GM23338 (cell line): ENCODE data around the gene PTF1A. TPM values are rescaled to one million over a fixed set of nuclear protein-coding genes. Genes with fewer than 3 reads are reported as not detected.

Experiments
- ATAC-seq: fragments of 200-7000 bp; cut with Tn5 transposase; 3 replicates; pipeline ENCODE4 v1.9.1; 2020
- DNase-seq: peaks from one replicate; pipeline ENCODE4 v3.0.0-alpha.2; 2015; ENCODE audit warnings: low spot score
- H2AFZ ChIP-seq: fragments of 200-600 bp; sonication (generic); 2 replicates; pipeline ENCODE4 v1.8.0; 2016; ENCODE audit warnings: antibody characterized with exemption, mild to moderate bottlenecking, moderate library complexity
- H3F3A ChIP-seq: fragments of 200-600 bp; sonication (generic); replicated peaks from 2 replicates; pipeline ENCODE4 v1.8.0; 2017; ENCODE audit warnings: antibody characterized with exemption, mixed run types, low read depth
- H3K27ac ChIP-seq: fragments of 200-600 bp; sonication (generic); 2 replicates; pipeline ENCODE4 v1.6.1; 2016; ENCODE audit warnings: low read depth
- H3K27me3 ChIP-seq: fragments of 200-600 bp; sonication (generic); 2 replicates; pipeline ENCODE4 v1.8.0; 2016; ENCODE audit warnings: mild to moderate bottlenecking, mixed run types, moderate library complexity; ENCODE audit not compliant: insufficient read depth
- H3K36me3 ChIP-seq: fragments of 200-600 bp; sonication (generic); 2 replicates; pipeline ENCODE4 v1.8.0; 2016; ENCODE audit warnings: mild to moderate bottlenecking; ENCODE audit not compliant: insufficient read depth
- H3K4me1 ChIP-seq: fragments of 200-600 bp; sonication (generic); 2 replicates; pipeline ENCODE4 v1.8.0; 2016; ENCODE audit warnings: mild to moderate bottlenecking, moderate library complexity; ENCODE audit not compliant: insufficient read depth
- H3K4me2 ChIP-seq: fragments of 200-600 bp; sonication (generic); 2 replicates; pipeline ENCODE4 v1.7.1; 2017; ENCODE audit warnings: mixed run types
- H3K4me3 ChIP-seq: fragments of 200-600 bp; sonication (generic); 2 replicates; pipeline ENCODE4 v1.6.1; 2016; ENCODE audit warnings: mixed run types
- H3K79me2 ChIP-seq: fragments of 200-600 bp; sonication (generic); replicated peaks from 2 replicates; pipeline ENCODE4 v1.8.0; 2017; ENCODE audit warnings: mild to moderate bottlenecking; ENCODE audit not compliant: insufficient read depth
- H3K9me2 ChIP-seq: fragments of 200-600 bp; sonication (generic); 2 replicates; pipeline ENCODE4 v1.8.0; 2017; ENCODE audit not compliant: insufficient read depth
- H4K20me1 ChIP-seq: fragments of 200-600 bp; sonication (generic); replicated peaks from 2 replicates; pipeline ENCODE4 v1.8.0; 2017; ENCODE audit warnings: mild to moderate bottlenecking; ENCODE audit not compliant: insufficient read depth
- H3K27ac Mint-ChIP-seq: 2 replicates; pipeline ENCODE4 v1.8.0; 2020; ENCODE audit warnings: inconsistent platforms, mild to moderate bottlenecking, moderate library complexity, mixed read lengths
- H3K27me3 Mint-ChIP-seq: 3 replicates; pipeline ENCODE4 v1.8.0; 2022; ENCODE audit warnings: low read depth, mild to moderate bottlenecking, moderate library complexity, mixed read lengths, inconsistent platforms; ENCODE audit not compliant: insufficient read depth, poor library complexity
- H3K36me3 Mint-ChIP-seq: 3 replicates; pipeline ENCODE4 v1.8.0; 2021; ENCODE audit warnings: low read depth, mild to moderate bottlenecking, inconsistent platforms, moderate library complexity, mixed read lengths
- H3K4me1 Mint-ChIP-seq: 3 replicates; pipeline ENCODE4 v1.8.0; 2020; ENCODE audit warnings: mild to moderate bottlenecking, inconsistent platforms, mixed read lengths
- H3K4me3 Mint-ChIP-seq: 3 replicates; pipeline ENCODE4 v1.8.0; 2021; ENCODE audit warnings: moderate library complexity, mild to moderate bottlenecking, inconsistent platforms, mixed read lengths
- H3K9me3 Mint-ChIP-seq: 3 replicates; pipeline ENCODE4 v1.8.0; 2020; ENCODE audit warnings: moderate library complexity, mild to moderate bottlenecking, inconsistent platforms, mixed read lengths
- CREB1 ChIP-seq: fragments of 250-450 bp; sonication (Bioruptor Pico); IDR thresholded peaks from 2 replicates; pipeline ENCODE4 v1.5.0; 2020; ENCODE audit warnings: low read depth, mild to moderate bottlenecking, moderate library complexity
- ETS1 ChIP-seq: IDR thresholded peaks from 2 replicates; pipeline ENCODE4 v1.6.1; 2016; ENCODE audit warnings: antibody characterized with exemption
- EZH2 ChIP-seq: fragments of 200-600 bp; sonication (generic); IDR thresholded peaks from one replicate; pipeline ENCODE4 v1.8.0; 2017; ENCODE audit warnings: antibody characterized with exemption, mild to moderate bottlenecking, low read depth; ENCODE audit not compliant: unreplicated experiment
- EZH2phosphoT487 ChIP-seq: fragments of 200-600 bp; sonication (generic); IDR thresholded peaks from one replicate; pipeline ENCODE4 v1.8.1; 2018; ENCODE audit warnings: antibody characterized with exemption; ENCODE audit not compliant: unreplicated experiment
- NANOG ChIP-seq: IDR thresholded peaks from 2 replicates; pipeline ENCODE4 v1.6.1; 2016; ENCODE audit warnings: antibody characterized with exemption, borderline replicate concordance
- REST ChIP-seq: IDR thresholded peaks from one replicate; pipeline ENCODE4 v1.6.1; 2018; ENCODE audit warnings: antibody characterized with exemption; ENCODE audit not compliant: unreplicated experiment
- ZNF331 ChIP-seq: fragments of 250-450 bp; sonication (Bioruptor Pico); IDR thresholded peaks from 2 replicates; pipeline ENCODE4 v1.5.0; 2020; ENCODE audit warnings: low read depth, mild to moderate bottlenecking, moderate library complexity
- ZNF462 ChIP-seq: fragments of 250-450 bp; sonication (Bioruptor Pico); IDR thresholded peaks from 2 replicates; pipeline ENCODE4 v1.5.0; 2020; ENCODE audit warnings: mild to moderate bottlenecking, moderate library complexity
- polyA plus RNA-seq: library from polyadenylated mRNA; unstranded; fragments of >200 nt; fragmentation: Nextera tagmentation; extraction: Ambion mirVana; gene quantifications from 2 replicates; pipeline ENCODE4 v1.2.1, GENCODE V29; 2016
- total RNA-seq: library from RNA; depleted of rRNA; stranded (reverse); fragments of >200 nt; shearing (Covaris generic); gene quantifications from 2 replicates; pipeline ENCODE4 v1.2.3, GENCODE V29; 2014

PTF1A gene
- total and polyA plus RNA-seq, 2 experiments from 2014 or later = not detected

- ATAC-seq (peak; percentile 8), DNase-seq (peak; percentile 75)
- no peak overlapping the region for H3K27ac Mint-ChIP-seq
- Histone ChIP-seq H3K79me2 (no peaks in the 10 kb centered on the region), H3F3A (peaks cover 17% of the 10 kb centered on the region), H3K9me2 (no peaks in the 10 kb centered on the region), H4K20me1 (peaks cover 40% of the 10 kb centered on the region), H3K27ac (no peak overlapping the region), H3K4me2 (peak overlapping the region; percentile 82), H3K36me3 (no peaks in the 10 kb centered on the region), H3K4me3 (peak overlapping the region; percentile 53), H3K27me3 (peaks cover 100% of the 10 kb centered on the region), H3K4me1 (peaks cover 57% of the 10 kb centered on the region), H2AFZ (0 out of 2 replicates have a peak overlapping the region, but pooled peaks have one; percentile 63)
- TF ChIP-seq NANOG (no peak), ZNF462 (CRISPR knock-in tag) (no peak), ETS1 (no peak), CREB1 (CRISPR knock-in tag) (no peak), REST (no peak), ZNF331 (CRISPR knock-in tag) (no peak), EZH2 (peak; percentile 96), EZH2phosphoT487 (peak; percentile 48)
- H3K36me3 Mint-ChIP-seq = peaks cover 3% of the 10 kb centered on the region; the same call in 1 of the 3 replicates
- peaks cover 41% of the 10 kb centered on the region for H3K4me1 Mint-ChIP-seq
- H3K27me3 Mint-ChIP-seq = peaks cover 94% of the 10 kb centered on the region
- H3K9me3 Mint-ChIP-seq = peaks cover 6% of the 10 kb centered on the region; the same call in 2 of the 3 replicates
- peak overlapping the region; percentile 57 for H3K4me3 Mint-ChIP-seq
Measured at GRCh38 chr10:23190872-23191763, 994 bp upstream of the PTF1A start.
